ENCODE results near the gene KCNH1.

GRCh38 chr1:210689826-210690225, 444.1 kb downstream of the KCNH1 start:
- TF ChIP-seq CTCF (IDR thresholded peaks at IDR 0.05) = no peak
- no peak for TF ChIP-seq POLR2A (IDR thresholded peaks at IDR 0.05)
- no peak for TF ChIP-seq EP300 (IDR thresholded peaks at IDR 0.05)
